ENCODE results near the gene CXCL3. TPM values are rescaled to one million over a fixed set of nuclear protein-coding genes. Genes with fewer than 3 reads are reported as not detected.

CXCL3 gene
- polyA plus RNA-seq, 4 donors = 0.17 to 0.28 (median 0.22) TPM; not detected in 1

- DNase-seq (ENCODE audit: low read depth in 4 of 4, low spot score in 2 of 4) = no peak
Observed at GRCh38 chr4:74056114-74056857, 17.8 kb upstream of the CXCL3 start.

DNA sequence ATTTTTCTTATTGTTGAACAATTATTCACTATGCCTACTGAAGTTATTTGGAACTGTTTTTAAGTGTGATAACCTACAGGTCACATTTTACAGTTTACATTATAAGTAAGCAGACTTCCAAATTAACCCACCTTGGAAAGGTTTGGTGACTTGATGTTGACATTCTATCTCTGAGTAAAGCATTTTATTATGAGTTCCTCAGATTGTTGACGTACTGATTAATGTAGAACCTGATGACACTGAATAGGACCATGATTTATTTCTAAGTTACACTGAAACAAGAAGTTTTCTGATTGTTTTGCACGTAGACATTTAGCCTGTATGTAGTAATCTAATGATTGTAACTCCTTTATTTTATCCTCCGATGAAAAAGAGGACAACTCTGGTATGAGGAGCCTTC lies 17.0 kb upstream of the CXCL3 start:
- DNase-seq (ENCODE audit: low read depth in 4 of 4, low spot score in 2 of 4) = no peak

DNA sequence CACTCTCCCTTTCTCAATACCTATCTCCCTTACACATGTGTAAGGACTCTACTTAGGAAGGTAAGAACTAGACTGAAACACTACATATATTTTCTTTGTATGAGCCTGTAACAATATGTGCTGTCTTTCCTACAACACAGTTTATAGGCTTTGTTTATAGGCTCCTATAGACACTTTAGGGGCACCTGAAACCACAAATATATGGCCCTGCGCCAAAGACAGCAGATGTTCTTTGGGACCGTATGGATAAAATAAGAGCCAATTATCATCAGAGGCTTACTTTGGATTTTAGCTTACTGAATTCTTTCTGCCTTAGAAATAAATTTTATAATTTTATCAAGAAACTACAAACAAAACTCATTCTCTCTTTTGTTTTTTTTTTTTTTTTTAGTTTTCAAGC lies 16.6 kb upstream of the CXCL3 start:
- no peak for DNase-seq (ENCODE audit: low read depth in 4 of 4, low spot score in 2 of 4)

DNA sequence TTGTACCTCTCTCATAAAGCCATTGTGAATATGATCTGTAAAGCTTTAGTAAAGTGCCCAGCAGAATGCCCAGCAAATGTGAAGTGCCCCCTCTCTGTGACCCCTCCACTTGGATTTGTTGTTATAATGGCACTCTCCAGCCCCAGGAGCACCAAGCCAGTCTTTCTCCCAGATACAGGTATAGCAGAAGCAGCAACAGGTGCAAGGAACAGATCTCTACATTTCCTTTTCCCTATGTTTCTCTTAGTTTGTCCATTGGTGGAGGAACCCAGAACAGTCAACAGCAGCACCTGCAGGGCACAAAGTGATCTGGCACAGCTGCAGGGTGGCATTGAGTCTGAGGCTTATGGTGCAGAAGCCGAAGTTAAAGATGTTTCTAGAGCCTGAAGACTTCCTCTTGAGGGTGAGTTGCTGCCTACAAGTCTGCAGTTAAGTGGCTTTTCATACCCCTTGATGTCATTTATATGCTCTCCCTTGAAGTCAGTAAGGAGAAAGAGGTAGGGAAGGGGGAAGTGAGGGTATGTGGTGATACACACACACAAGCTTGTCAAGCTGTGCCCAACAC lies 16.1 kb upstream of the CXCL3 start:
- DNase-seq (ENCODE audit: low read depth in 4 of 4, low spot score in 2 of 4) = no peak

DNA sequence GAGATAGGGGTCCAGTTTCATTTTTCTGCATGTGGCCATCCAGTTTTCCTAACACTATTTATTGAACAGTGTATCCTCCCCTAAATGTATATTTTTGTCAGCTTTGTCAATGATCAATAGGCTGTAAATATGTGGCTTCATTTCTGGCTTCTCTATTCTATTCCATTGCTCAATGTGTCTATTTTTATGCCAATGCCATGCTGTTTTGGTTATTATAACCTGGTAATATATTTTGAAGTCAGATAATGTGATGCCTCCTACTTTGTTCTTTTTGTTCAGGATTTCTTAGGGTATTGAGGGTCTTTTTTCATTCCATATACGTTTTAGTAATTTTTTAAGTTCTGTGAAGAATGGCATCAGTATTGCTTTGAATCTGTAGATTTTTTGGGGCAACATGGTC lies 8.7 kb upstream of the CXCL3 start:
- DNase-seq (ENCODE audit: low read depth in 4 of 4, low spot score in 2 of 4) = no peak

- DNase-seq (ENCODE audit: low read depth in 4 of 4, low spot score in 2 of 4) = no peak
Observed at GRCh38 chr4:74045772-74046171, 7.3 kb upstream of the CXCL3 start.

- no peak for DNase-seq (ENCODE audit: low read depth in 4 of 4, low spot score in 2 of 4)
Observed at GRCh38 chr4:74045247-74045646, 6.8 kb upstream of the CXCL3 start.

- DNase-seq (ENCODE audit: low read depth in 4 of 4, low spot score in 2 of 4) = no peak
Observed at GRCh38 chr4:74044677-74045076, 6.2 kb upstream of the CXCL3 start.

DNA sequence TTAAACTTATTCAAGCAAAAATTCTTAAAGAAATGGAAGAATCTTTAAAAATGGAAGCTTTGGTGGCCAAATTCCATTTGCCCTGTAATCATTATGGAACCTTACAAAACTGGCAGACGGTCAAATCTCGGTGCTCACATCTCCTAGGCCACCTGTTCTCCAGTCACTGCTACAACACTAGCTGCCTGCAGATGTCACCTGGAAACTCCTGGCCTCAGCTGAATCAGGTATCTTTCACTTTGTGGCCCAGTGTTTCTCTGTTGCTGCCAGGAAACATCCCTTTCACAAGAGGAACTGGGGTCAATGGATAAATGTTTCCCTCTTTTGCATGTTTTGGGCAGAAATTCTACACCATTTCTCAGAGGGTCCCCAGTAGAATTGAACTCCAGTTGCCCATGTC lies 4.2 kb upstream of the CXCL3 start:
- DNase-seq (ENCODE audit: low read depth in 4 of 4, low spot score in 2 of 4) = no peak

- no peak for DNase-seq (ENCODE audit: low read depth in 4 of 4, low spot score in 2 of 4)
Observed at GRCh38 chr4:74041418-74041817, 2.9 kb upstream of the CXCL3 start.

- DNase-seq (ENCODE audit: low read depth in 4 of 4, low spot score in 2 of 4) = no peak
Observed at GRCh38 chr4:74039315-74039763, 850 bp upstream of the CXCL3 start.

- peak in 1 of 4 donors; percentile 2 for DNase-seq (ENCODE audit: low read depth in 4 of 4, low spot score in 2 of 4)
Observed at GRCh38 chr4:74038086-74038424, 434 bp downstream of the CXCL3 start.

- no peak for DNase-seq (ENCODE audit: low read depth in 4 of 4, low spot score in 2 of 4)
Observed at GRCh38 chr4:74037076-74037955, 1.2 kb downstream of the CXCL3 start.

GRCh38 chr4:74033739-74034138 lies 4.8 kb downstream of the CXCL3 start:
- no peak for DNase-seq (ENCODE audit: low read depth in 4 of 4, low spot score in 2 of 4)

DNA sequence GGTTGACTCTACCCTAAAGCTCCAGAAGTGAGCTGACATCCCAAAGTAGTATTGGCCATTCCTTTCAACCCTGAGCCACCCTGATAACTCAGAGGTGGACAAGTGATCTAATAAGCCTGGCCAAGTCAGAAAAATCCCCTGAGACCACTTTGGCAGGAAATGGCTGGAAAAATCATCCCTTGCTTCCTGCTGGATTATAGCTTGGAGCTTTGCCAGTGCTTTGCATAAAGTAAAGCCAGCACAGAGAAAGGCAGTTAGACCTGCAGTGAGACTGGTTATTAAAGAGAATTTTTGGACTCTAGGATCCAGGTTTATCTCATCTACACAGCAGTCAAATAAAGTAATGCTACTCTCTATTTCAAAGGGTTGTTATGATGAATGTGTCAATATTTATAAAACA lies 6.4 kb downstream of the CXCL3 start:
- DNase-seq (ENCODE audit: low read depth in 4 of 4, low spot score in 2 of 4) = no peak

GRCh38 chr4:74031576-74031975 lies 6.9 kb downstream of the CXCL3 start:
- no peak for DNase-seq (ENCODE audit: low read depth in 4 of 4, low spot score in 2 of 4)

DNA sequence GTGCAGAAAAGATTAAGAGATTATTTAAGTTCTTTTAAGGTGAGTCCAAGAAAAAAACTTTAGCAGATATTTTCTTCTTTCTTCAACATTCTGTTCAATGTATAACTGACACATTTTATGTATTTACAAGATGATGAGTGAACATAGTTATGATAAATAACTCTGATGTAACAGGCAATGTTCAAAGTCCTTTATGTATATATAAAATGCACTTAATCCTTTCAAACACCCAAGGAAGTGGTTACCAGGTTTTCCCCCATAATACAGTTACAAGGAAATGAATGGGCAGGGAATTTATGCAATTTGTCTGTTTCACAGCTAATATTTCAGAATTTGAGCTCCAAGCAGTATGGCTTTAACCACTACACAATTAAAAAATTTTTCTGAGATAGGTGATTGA lies 8.2 kb downstream of the CXCL3 start:
- DNase-seq (ENCODE audit: low read depth in 4 of 4, low spot score in 2 of 4) = no peak

DNA sequence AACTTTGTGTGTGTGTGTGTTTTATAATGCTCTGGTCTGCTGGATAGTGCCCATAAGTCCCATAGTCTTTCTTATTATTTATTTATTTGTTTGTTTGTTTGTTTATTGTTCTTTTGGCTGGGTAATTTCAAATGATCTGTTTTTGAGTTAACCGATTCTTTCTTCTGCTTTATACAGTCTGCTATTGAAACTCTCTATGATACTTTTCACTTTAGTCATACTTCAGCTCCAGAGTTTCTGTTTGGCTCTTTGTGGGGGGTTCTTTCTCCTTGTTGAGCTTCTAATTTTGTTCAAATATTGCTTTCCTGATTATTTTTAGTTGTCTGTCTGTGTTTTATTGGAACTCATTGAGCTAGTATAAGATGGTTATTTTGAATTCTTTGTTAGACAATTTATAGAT lies 10.0 kb downstream of the CXCL3 start:
- no peak for DNase-seq (ENCODE audit: low read depth in 4 of 4, low spot score in 2 of 4)

GRCh38 chr4:74023709-74024108 lies 14.8 kb downstream of the CXCL3 start:
- DNase-seq (ENCODE audit: low read depth in 4 of 4, low spot score in 2 of 4) = no peak

DNA sequence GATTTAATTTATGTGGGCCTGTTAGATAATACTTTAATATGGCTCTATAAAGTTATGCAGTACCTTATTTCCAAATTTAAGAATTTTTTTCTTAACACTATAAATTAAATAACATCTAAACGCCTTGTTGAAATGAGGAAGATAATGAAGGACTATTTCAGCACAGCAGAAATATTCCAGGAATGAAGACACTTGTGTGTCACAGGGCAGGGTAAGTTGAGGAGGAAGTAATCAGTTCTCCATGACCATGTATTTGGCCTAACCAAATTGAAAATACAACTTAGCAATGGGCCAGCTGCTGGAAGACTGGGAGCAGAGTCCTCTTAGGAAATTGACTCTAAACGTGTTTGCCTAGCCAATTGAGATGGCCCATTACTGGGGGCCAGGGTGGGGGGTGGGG lies 16.9 kb downstream of the CXCL3 start:
- DNase-seq (ENCODE audit: low read depth in 4 of 4, low spot score in 2 of 4) = no peak

DNA sequence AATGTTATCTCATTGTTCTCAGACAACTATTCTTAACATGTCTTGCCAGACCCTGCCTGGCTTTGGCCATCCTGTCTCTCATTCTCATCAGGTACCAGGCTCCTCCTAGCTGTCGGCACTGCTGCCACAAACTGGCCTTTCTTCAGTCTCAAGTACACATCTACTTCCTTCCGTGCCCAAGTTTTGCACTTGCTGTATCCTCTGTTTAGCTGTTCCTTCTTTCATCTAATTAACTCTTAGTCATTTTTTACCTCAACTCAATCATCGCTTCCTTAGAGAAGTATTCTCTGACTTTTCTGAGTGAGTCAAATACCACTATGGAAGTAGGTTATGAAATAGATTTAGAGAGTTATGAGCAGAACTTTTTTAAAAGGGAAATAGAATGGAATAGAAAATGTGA lies 19.7 kb downstream of the CXCL3 start:
- DNase-seq (ENCODE audit: low read depth in 4 of 4, low spot score in 2 of 4) = no peak

DNA sequence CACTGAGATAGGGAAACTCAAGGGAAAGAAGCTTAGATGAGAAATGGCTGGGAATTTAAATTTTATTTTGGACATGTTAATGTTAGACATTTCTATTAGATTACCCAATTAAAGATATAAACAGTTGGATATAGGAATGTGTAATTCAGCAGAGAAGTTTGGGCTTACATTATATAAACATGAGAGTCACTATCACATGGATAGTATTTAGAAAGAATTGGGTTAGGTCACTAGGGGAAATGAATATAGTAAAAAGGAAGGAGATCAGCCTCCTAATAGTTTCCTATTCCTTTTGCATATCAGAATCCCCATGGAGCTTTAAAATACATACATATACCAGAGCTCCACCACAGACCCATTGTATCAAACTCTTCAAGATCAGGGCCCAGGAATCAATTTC lies 20.4 kb downstream of the CXCL3 start:
- DNase-seq (ENCODE audit: low read depth in 4 of 4, low spot score in 2 of 4) = no peak
